GM21423 (cell line): ENCODE data around the gene SEPTIN8.

ENCODE experiments used
- ATAC-seq: cut with Tn5 transposase; IDR thresholded peaks from one replicate; pipeline ENCODE4 v1.9.1; 2021; ENCODE audit warnings: mild to moderate bottlenecking, moderate library complexity; ENCODE audit not compliant: unreplicated experiment

SEPTIN8 gene

DNA sequence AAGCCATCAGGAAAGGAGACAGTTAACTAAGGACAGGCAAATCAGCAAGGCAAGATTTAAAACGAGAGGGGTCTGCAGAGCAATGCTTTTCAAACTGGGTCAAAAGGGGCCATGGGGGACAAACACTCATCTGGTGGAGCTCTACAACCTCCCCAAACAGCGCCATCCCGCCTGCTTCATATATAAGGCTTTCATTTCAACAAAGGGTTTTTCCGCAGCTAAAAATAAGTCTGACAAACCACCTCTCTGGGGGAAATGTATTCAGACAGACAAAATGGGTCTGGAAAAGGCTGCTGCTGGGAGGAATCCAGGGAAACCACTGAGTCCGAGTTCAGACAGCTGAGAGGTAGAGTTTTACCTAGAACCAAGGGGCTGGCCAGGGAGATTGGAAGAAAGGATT lies 8.3 kb upstream of the SEPTIN8 start:
- ATAC-seq: no peak

- no peak for ATAC-seq
Measured at GRCh38 chr5:132782101-132782500, 5.1 kb upstream of the SEPTIN8 start.

GRCh38 chr5:132781029-132781428 lies 4.0 kb upstream of the SEPTIN8 start:
- ATAC-seq: no peak

DNA sequence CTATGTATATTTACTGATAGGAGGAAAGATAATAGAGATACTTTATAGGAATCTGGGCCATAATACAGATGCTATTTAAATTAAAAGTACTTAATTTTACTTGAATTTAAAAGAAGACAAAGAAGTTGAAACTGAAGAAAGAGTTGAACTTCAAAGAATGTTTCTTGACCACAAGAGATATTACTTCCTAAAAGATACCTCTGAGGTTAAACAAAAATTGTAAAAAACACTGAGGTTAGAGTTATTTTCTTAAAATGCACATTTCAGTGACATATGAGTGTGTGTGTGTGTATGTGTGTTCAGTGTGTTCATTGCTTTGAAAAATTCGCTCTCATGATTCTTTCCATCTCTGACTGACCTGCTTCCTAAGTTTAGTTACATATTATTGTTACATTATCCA lies 3.5 kb upstream of the SEPTIN8 start:
- no peak for ATAC-seq

DNA sequence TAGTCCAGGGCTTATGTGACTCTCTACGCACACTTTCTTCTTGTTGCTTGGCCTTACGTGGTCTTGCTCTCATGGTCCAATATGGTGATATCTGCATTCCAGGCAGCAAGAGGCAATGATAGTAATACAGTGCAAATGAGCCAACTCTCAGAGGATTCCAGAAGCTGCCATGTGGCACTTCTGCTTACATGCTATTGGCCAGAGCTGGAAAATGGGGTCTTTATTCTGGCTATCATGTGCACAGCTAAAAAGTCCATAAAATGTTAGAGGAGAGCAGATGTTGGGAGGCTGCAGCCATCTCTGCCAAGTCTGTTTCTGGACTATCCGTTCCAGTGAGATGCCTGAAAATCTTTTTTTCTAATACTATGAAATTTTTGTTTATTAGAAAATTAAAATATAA lies 2.9 kb upstream of the SEPTIN8 start:
- no peak for ATAC-seq

DNA sequence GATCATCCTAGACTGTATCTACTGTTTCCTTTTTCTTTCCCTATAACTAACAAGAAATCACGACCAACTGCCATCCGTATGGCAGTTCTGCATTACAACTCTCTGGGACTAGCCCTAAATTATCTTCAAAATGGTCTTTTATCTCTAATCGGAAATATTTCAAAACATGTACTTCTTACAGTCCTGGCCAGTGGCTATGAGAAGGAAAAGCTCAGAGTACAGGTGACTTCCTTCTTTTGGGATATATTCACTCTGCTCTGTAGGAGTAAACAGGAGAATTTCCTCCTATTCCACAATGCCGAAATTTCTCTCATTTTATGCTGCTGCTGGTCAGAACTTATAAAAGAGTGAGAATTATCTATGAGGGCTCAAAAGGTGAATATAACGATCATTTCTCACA lies 1.8 kb upstream of the SEPTIN8 start:
- no peak for ATAC-seq

DNA sequence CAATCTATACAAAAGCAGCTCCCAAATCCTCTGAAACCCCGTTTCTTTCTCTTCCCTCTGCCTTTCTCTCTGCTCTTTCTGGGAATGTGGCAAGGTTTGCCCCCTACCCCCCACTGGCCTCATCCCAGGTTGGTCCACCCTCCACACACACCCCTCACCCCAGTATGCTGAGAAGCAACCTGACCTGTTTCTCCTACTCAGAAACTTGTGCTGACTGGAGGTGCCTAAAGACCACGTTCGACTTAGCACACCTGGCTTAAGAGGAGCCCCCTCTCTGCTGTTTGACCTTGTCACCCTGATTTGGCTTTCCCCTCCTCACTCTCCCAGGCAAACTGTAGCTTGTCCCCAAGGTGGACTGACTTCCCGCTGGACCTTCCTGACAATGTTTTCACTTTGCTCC lies 1.1 kb upstream of the SEPTIN8 start:
- no peak for ATAC-seq

DNA sequence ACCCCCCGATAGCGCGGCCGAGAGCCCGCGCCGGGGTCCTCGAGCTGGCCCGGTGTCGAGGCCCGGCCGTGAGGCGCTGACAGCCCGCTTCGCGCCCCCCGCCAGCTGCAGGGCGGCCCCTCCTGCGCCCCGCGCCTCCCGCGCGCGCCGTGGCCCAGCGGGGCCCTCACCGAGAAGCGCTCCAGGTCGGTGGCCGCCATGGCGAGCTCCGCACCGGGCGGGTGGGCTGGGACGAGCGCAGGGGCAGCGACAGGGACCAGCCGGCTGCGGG lies 166 bp downstream of the SEPTIN8 start:
- no peak for ATAC-seq

- peak; percentile 26 for ATAC-seq
Measured at GRCh38 chr5:132776131-132776937, 705 bp downstream of the SEPTIN8 start.

DNA sequence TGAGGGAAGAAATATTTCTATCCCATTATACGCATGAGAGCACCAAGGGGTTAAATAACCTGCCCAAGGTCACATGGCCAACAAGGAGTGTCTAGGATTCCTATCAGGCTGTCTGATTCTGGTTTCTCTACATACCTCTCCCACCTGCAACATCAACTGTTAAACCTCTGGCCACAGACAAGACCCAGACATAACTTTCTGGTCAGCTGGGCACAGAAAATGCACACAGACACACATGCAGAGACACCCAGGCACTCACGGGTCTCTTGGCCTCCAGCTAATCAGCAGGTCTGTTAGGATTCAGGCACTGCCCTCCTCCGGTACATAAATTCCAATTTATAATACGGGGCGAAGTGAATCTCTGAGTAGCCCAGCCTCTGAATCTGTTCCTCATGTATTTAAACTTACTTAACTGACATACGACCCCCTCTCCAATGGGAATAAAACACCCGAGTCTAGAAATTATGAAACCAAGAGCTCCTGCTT lies 1.5 kb downstream of the SEPTIN8 start:
- no peak for ATAC-seq

GRCh38 chr5:132774896-132775295 lies 2.1 kb downstream of the SEPTIN8 start:
- ATAC-seq: no peak

GRCh38 chr5:132774406-132774805 lies 2.6 kb downstream of the SEPTIN8 start:
- ATAC-seq: no peak

- no peak for ATAC-seq
Measured at GRCh38 chr5:132773601-132774355, 3.3 kb downstream of the SEPTIN8 start.

DNA sequence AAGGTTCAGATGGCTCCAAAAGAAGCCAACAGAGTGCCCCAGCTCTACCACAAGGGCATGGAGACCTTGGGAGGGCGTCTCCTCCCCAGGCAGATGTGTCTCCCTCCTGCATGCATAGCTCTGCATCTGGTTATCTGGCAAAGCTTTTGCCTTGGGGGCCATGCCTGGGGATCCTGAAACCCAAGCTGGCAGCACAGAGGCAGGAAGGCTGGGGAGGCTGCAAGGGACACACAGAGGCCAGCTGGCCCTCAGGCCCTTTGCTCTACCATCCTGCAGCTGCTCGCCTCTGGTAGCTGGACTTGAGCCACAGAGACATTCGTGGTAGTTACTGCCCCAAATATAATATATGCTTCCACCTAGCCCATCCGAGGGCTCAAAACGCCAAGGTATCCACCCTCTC lies 3.9 kb downstream of the SEPTIN8 start:
- no peak for ATAC-seq

DNA sequence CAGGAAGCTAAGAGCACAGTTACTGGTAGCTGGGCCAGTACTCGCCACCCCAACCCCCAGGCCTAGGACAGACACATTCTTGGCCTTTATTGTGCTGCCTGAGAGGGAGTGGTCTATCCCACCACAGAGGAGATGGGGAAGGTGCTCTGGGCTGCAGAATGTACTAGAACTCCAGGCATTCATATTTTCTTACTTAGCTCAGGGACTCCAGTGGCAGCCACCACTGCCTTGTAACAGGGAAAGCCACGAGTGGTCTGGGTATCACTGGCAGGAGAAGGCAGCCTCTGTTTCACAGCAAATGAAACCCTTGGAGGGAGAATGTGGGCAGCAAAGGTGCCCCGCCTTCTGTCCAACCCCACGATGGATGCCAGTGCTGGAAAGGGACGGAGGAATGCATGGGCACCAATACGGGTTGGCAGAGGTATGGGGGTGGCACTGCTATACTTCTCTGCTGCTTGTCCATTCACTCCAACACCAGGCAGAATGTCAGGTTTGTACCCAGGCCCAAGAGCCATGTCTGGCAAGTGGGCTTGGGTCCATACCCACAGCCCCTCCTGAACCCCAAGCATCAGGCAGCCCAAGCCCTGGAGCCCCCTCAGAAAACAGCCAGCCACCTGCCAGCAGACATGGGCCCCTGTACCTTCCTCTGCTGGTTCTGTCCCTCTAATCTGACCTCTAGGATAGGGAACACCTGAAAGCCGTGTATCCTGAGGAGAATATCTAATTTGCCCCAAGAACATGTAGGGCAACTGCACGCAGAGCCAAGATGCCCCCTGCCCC lies 4.6 kb downstream of the SEPTIN8 start:
- no peak for ATAC-seq

DNA sequence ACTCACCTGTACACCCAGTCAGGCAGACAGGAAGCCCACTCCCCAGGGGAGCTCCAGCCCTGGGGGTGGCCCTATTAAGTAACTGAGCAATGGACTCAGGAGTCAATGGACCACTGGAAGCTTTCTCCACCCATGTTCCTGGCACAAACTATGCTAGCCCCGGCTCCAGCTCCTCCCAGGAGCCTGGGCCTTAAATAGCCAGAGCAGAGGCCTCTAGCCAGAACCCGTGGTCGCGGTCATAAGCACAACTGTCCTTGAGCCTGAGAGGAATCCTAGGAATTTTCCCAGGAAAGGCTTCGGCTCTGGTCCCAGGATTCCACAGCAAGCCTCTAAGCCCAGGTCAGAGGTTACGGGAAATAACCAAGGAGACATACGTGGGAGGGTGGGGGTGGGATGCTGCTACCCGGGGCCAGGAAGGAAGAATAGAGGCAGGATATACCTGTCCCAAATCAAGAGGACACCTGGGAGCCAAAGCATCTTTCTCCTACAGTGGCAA lies 5.5 kb downstream of the SEPTIN8 start:
- ATAC-seq: no peak

GRCh38 chr5:132770476-132771159 lies 6.4 kb downstream of the SEPTIN8 start:
- ATAC-seq: no peak

GRCh38 chr5:132768485-132768868 lies 8.6 kb downstream of the SEPTIN8 start:
- no peak for ATAC-seq

DNA sequence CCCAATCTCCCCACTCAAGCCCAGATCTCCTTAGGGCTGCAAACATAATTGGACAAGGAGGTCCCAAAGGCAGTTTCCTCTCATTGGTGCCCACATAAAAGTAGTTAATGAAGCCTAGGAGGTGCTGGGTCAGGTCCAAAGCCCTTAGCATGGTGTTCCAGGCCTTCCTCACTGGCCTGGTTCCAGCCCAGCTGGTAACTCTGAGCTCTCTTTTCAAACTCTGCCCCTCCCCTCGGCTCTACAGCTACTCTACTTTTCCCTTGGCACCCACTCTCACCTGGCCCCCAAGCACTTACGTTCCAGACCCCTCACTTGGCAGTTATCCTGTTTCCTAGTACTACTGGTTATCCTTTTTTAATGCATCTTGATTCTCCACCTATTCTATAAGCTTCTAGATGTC lies 9.9 kb downstream of the SEPTIN8 start:
- ATAC-seq: no peak

- no peak for ATAC-seq
Measured at GRCh38 chr5:132766806-132767055, 10.3 kb downstream of the SEPTIN8 start.
